Lung (tissue), 12 donors: Measurements from ENCODE around the gene TEX38. TPM values are rescaled to one million over a fixed set of nuclear protein-coding genes. Genes with fewer than 3 reads are reported as not detected.
"Not testable (repeated sequence)": the region's sequence is repeated elsewhere in the genome, so short reads cannot be mapped to it uniquely, and the experiment has no call there.

Source experiments
- ATAC-seq: fragments of 200-7000 bp; cut with Tn5 transposase; one replicate; pipeline ENCODE4 v1.9.1; 2020; ENCODE audit warnings: moderate number of reproducible peaks; ENCODE audit not compliant: insufficient read depth, low FRiP score
- DNase-seq, 3 donors: peaks; one replicate each; pipeline ENCODE4 v3.0.0-alpha.2; 2013 to 2017
- H3K27ac ChIP-seq, 2 donors: one replicate each; pipeline ENCODE4 v1.5.1; 2013; ENCODE audit warnings: mild to moderate bottlenecking in 2 of 2, moderate library complexity in 2 of 2, control low read depth in 1 of 2, inconsistent platforms in 1 of 2, low read depth in 1 of 2, low read length in 1 of 2
- H3K27me3 ChIP-seq, 3 donors: one replicate each; pipeline ENCODE4 v1.5.1; 2013; ENCODE audit warnings: low read length in 2 of 3; ENCODE audit not compliant: control insufficient read depth in 3 of 3, insufficient read depth in 3 of 3
- H3K36me3 ChIP-seq, 4 donors: one replicate each; pipeline ENCODE4 v1.5.1; 2013; ENCODE audit warnings: low read length in 4 of 4, mild to moderate bottlenecking in 1 of 4, moderate library complexity in 1 of 4; ENCODE audit not compliant: control insufficient read depth in 4 of 4, insufficient read depth in 4 of 4
- H3K4me1 ChIP-seq, 5 donors: one replicate each; pipeline ENCODE4 v1.5.1; 2013; ENCODE audit warnings: low read length in 5 of 5, mild to moderate bottlenecking in 2 of 5, moderate library complexity in 1 of 5; ENCODE audit not compliant: control insufficient read depth in 5 of 5, insufficient read depth in 5 of 5
- H3K4me3 ChIP-seq: one replicate; pipeline ENCODE4 v1.5.1; 2013; ENCODE audit warnings: mild to moderate bottlenecking, control low read depth, moderate library complexity
- H3K9ac ChIP-seq, 2 donors: one replicate each; pipeline ENCODE4 v1.5.1; 2013; ENCODE audit warnings: low read length in 2 of 2, control low read depth in 1 of 2; ENCODE audit not compliant: insufficient read depth in 1 of 2
- H3K9me3 ChIP-seq, 4 donors: one replicate each; pipeline ENCODE4 v1.5.1; 2013; ENCODE audit warnings: low read length in 3 of 4, mild to moderate bottlenecking in 1 of 4, moderate library complexity in 1 of 4; ENCODE audit not compliant: control insufficient read depth in 4 of 4, insufficient read depth in 3 of 4
- WGBS, 2 donors: extraction: QIAGEN DNeasy Blood & Tissue Kit; methylation state at CpG; one replicate each; pipeline ENCODE4 v1.1.7; 2013; 5-methylcytosine and 5-hydroxymethylcytosine counted together
- polyA plus RNA-seq, 2 donors: library from polyadenylated mRNA; stranded (reverse); fragments of 200-250 nt; gene quantifications; one replicate each; pipeline ENCODE4 v1.2.1, GENCODE V29; 2013
- total RNA-seq, 2 donors: library from RNA; depleted of rRNA in 1 of 2; stranded (reverse); fragments of >200 nt in 1 of 2; gene quantifications; one replicate each; pipeline ENCODE4 v1.2.1, GENCODE V29; 2014 to 2021
- TF ChIP-seq, protein P1 (sequence below): IDR thresholded peaks from 2 replicates; pipeline ENCODE4 v1.5.1; 2012; ENCODE audit warnings: mild to moderate bottlenecking; ENCODE audit errors: control extremely low read depth, extremely low read depth
- donor health status: control.
- donor health status: control.
- donor health status: Bipolar disorder and iron deficiency.
- donor health status: healthy.
- donor health status: DM: yes; HTN: yes; CAD: no.

The TEX38 gene
- total and polyA plus RNA-seq, 4 donors, result not detected

DNA sequence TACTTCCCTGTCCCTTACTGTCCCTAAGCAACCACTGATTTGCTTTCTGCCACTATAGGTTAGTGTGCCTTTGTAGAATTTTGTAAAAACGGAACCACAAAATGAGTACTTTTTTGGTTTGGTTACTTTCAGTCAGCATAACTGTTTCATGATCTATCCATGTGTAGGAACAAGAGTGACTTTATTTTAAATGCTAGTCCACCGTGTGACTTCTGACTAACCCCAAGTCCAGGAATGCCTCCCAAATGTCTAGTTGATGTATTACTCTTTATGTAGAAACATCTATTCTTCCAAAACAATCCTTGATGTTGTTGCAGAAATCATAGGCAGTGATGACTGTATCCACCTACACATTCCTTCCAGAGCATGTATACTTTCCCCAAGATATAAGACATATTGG is 24.8 kb upstream of the TEX38 start:
- Histone ChIP-seq H3K27ac (no peak overlapping the region), H3K4me1 (peaks cover 0 to 12% (median 0%) of the 10 kb centered on the region in 5 donors), H3K27me3 (no peaks in the 10 kb centered on the region), H3K36me3 (peaks cover 9 to 42% (median 26%) of the 10 kb centered on the region in 4 donors), H3K9ac (no peak overlapping the region), H3K9me3 (peaks cover 0 to 10% (median 4%) of the 10 kb centered on the region in 4 donors), H3K4me3 (no peak overlapping the region)
- TF ChIP-seq, protein P1, sequence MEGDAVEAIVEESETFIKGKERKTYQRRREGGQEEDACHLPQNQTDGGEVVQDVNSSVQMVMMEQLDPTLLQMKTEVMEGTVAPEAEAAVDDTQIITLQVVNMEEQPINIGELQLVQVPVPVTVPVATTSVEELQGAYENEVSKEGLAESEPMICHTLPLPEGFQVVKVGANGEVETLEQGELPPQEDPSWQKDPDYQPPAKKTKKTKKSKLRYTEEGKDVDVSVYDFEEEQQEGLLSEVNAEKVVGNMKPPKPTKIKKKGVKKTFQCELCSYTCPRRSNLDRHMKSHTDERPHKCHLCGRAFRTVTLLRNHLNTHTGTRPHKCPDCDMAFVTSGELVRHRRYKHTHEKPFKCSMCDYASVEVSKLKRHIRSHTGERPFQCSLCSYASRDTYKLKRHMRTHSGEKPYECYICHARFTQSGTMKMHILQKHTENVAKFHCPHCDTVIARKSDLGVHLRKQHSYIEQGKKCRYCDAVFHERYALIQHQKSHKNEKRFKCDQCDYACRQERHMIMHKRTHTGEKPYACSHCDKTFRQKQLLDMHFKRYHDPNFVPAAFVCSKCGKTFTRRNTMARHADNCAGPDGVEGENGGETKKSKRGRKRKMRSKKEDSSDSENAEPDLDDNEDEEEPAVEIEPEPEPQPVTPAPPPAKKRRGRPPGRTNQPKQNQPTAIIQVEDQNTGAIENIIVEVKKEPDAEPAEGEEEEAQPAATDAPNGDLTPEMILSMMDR, result no peak
- 93 to 94% methylated on average over 2 of the region's 2 CpGs for WGBS, 2 donors
- ATAC-seq (no peak), DNase-seq (no peak)

GRCh38 chr1:46647611-46648010 is 24.0 kb upstream of the TEX38 start:
- TF ChIP-seq, protein P1, result no peak
- H3K4me1 ChIP-seq, result peaks cover 0 to 12% (median 0%) of the 10 kb centered on the region in 5 donors

DNA sequence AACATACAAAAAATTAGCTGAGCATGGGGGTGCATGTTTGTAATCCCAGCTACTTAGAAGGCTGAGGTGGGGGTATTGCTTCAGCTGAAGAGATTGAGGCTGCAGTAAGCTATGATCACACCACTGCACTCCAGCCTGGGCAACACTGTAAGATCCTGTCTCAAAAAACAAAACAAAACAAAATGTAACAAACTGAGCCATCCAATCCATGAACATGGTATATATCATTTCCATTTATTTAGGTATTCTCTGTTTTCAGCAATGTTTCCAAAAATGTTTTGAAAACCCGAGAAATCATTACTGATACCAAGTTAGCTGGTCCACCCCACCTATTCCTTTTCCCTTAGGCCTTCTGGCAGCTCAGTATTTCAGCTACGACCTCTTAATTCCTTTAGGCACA is 21.9 kb upstream of the TEX38 start:
- peaks cover 0 to 13% (median 0%) of the 10 kb centered on the region in 5 donors for H3K4me1 ChIP-seq
- TF ChIP-seq, protein P1, result no peak
- H3K9ac ChIP-seq, result no peak overlapping the region
- 95 to 100% methylated on average over 2 of the region's 2 CpGs for WGBS, 2 donors
- H3K4me3 ChIP-seq, result no peak overlapping the region
- DNase-seq, result no peak
- no peaks in the 10 kb centered on the region for H3K27me3 ChIP-seq
- H3K9me3 ChIP-seq, result peaks cover 0 to 10% (median 4%) of the 10 kb centered on the region in 4 donors
- H3K36me3 ChIP-seq, result peaks cover 9 to 36% (median 26%) of the 10 kb centered on the region in 4 donors
- H3K27ac ChIP-seq, result no peak overlapping the region
- no peak for ATAC-seq

More at GRCh38 chr1:46647611-46648010, 24.0 kb upstream of the TEX38 start:
- Histone ChIP-seq H3K9me3 (peaks cover 0 to 10% (median 4%) of the 10 kb centered on the region in 4 donors), H3K9ac (no peak overlapping the region), H3K36me3 (peaks cover 7 to 37% (median 27%) of the 10 kb centered on the region in 4 donors), H3K27me3 (no peaks in the 10 kb centered on the region), H3K27ac (no peak overlapping the region), H3K4me3 (no peak overlapping the region)
- DNase-seq (no peak), ATAC-seq (no peak)
- whole genome bisulfite sequencing, 2 donors, result 98 to 99% methylated on average over 3 of the region's 3 CpGs

- H3K9me3 ChIP-seq, result peaks cover 0 to 10% (median 4%) of the 10 kb centered on the region in 4 donors
- no peak overlapping the region for H3K27ac ChIP-seq
- ATAC-seq (no peak), DNase-seq (no peak)
- H3K36me3 ChIP-seq, result peaks cover 8 to 42% (median 28%) of the 10 kb centered on the region in 4 donors
- TF ChIP-seq, protein P1, result no peak
- 68 to 99% methylated on average over 3 of the region's 3 CpGs for WGBS, 2 donors
- H3K27me3 ChIP-seq, result no peaks in the 10 kb centered on the region
- peaks cover 0 to 13% (median 0%) of the 10 kb centered on the region in 5 donors for H3K4me1 ChIP-seq
- no peak overlapping the region for H3K4me3 ChIP-seq
- H3K9ac ChIP-seq, result no peak overlapping the region
These were observed 21.2 kb upstream of the TEX38 start for GRCh38 chr1:46650491-46650890.

GRCh38 chr1:46651152-46651551 is 20.5 kb upstream of the TEX38 start:
- Histone ChIP-seq H3K9me3 (peaks cover 0 to 10% (median 4%) of the 10 kb centered on the region in 4 donors), H3K36me3 (peaks cover 11 to 48% (median 33%) of the 10 kb centered on the region in 4 donors), H3K4me1 (peaks cover 0 to 13% (median 0%) of the 10 kb centered on the region in 5 donors)
- 95% methylated on average over 2 to 3 of the region's 3 CpGs for WGBS, 2 donors
- not testable (repeated sequence) for ATAC-seq, DNase-seq, H3K4me3 ChIP-seq, H3K9ac ChIP-seq, H3K27me3 ChIP-seq, H3K27ac ChIP-seq
